Psoas muscle (tissue), 8 donors: ENCODE measurements around the gene LPIN1. TPM values are rescaled to one million over a fixed set of nuclear protein-coding genes. Genes with fewer than 3 reads are reported as not detected.
A peak's percentile ranks its signal among the peaks of the same experiment; 100 is the strongest.

Source experiments
- ATAC-seq, 4 donors: fragments of 200-7000 bp; cut with Tn5 transposase; one replicate each; pipeline ENCODE4 v1.9.1; 2020; ENCODE audit warnings: moderate library complexity in 3 of 4, mild to moderate bottlenecking in 2 of 4
- DNase-seq, 2 donors: peaks; one replicate each; pipeline ENCODE4 v3.0.0-alpha.2; 2020
- H3K27ac ChIP-seq: fragments of 200-600 bp; one replicate; pipeline ENCODE4 v1.8.0; 2022
- H3K27me3 ChIP-seq, 3 donors: fragments of 200-600 bp in 1 of 3; one replicate each; pipeline versions ENCODE4 v1.6.1 to v1.8.0; 2013 to 2022; ENCODE audit warnings: low read length in 2 of 3, mild to moderate bottlenecking in 2 of 3, moderate library complexity in 1 of 3; ENCODE audit not compliant: insufficient read depth in 3 of 3
- H3K36me3 ChIP-seq, 2 donors: fragments of 200-600 bp in 1 of 2; one replicate each; pipeline versions ENCODE4 v1.6.1 to v1.8.0; 2013 to 2022; ENCODE audit warnings: low read depth in 1 of 2, mild to moderate bottlenecking in 1 of 2, moderate library complexity in 1 of 2; ENCODE audit not compliant: insufficient read depth in 1 of 2
- H3K4me1 ChIP-seq: fragments of 200-600 bp; one replicate; pipeline ENCODE4 v1.8.0; 2022
- H3K4me3 ChIP-seq: fragments of 200-600 bp; one replicate; pipeline ENCODE4 v1.8.0; 2022; ENCODE audit warnings: mild to moderate bottlenecking
- H3K9me3 ChIP-seq: fragments of 200-600 bp; one replicate; pipeline ENCODE4 v1.8.0; 2022
- CTCF ChIP-seq: fragments of 200-600 bp; IDR thresholded peaks from one replicate; pipeline ENCODE4 v1.8.0; 2022; ENCODE audit warnings: antibody characterized with exemption
- WGBS, 3 donors: extraction: QIAGEN DNeasy Blood & Tissue Kit; methylation state at CpG; one replicate each; pipeline versions ENCODE4 v1.1.6 to v1.1.7; 2013; 5-methylcytosine and 5-hydroxymethylcytosine counted together
- intact Hi-C, 2 donors: fragments of 100-400 bp; cut with DNase I; formaldehyde crosslinking; loops; one replicate each; pipeline versions ENCODE4 v1.11.0 to v1.14.2; 2022
- polyA plus RNA-seq, 3 donors: library from polyadenylated mRNA; stranded (reverse); fragments of 200-250 nt; gene quantifications; one replicate each; pipeline ENCODE4 v1.2.3, GENCODE V29; 2013
- total RNA-seq, 4 donors: library from RNA; stranded (reverse); fragmentation: NEBNext Ultra II Directional in 2 of 4; extraction: Animal tissue kit (Norgen Biotek cat#: 25700) in 2 of 4; gene quantifications; one replicate each; pipeline versions ENCODE4 v1.2.1 to v1.2.4, GENCODE V29; 2021 to 2023
- donor health status: healthy with polysubstance abuse.
- donor health status: DM: no; HTN: no; CAD: no; lungs with moderate emphysema.
- donor health status: Bipolar disorder and iron deficiency.
- donor health status: healthy.
- donor health status: DM: yes; HTN: yes; CAD: no.
- donor health status: DM: no; HTN: no; CAD: no.
- donor health status: DM: no; HTN: no; CAD: no.
- donor health status: DM: yes; HTN: yes; CAD: no.

Gene LPIN1
- total and polyA plus RNA-seq, 7 donors, result 82.0 to 382 (median 146) TPM

- no peak for TF ChIP-seq CTCF
- no peaks in the 10 kb centered on the region for H3K9me3 ChIP-seq
- peak in 1 of 4 donors; percentile 1 for ATAC-seq
- H3K27ac ChIP-seq, result peak overlapping the region; percentile 73
- no peaks in the 10 kb centered on the region for H3K27me3 ChIP-seq
- peaks cover 32% of the 10 kb centered on the region for H3K4me1 ChIP-seq
- H3K4me3 ChIP-seq, result no peak overlapping the region
- intact Hi-C loops, result no loop called here
- peaks cover 8 to 71% of the 10 kb centered on the region in 2 donors for H3K36me3 ChIP-seq
- WGBS, 3 donors, result 68 to 97% (median 91%) methylated on average over 8 of the region's 8 CpGs
- DNase-seq, result no peak
These were observed 61.6 kb downstream of the LPIN1 start for GRCh38 chr2:11808016-11808400.

GRCh38 chr2:11809586-11810236 is 63.3 kb downstream of the LPIN1 start:
- intact Hi-C loops, result no loop called here
- Histone ChIP-seq H3K36me3 (peaks cover 5 to 62% of the 10 kb centered on the region in 2 donors), H3K4me3 (no peak overlapping the region), H3K27me3 (no peaks in the 10 kb centered on the region), H3K27ac (peak overlapping the region; percentile 9), H3K4me1 (peaks cover 32% of the 10 kb centered on the region), H3K9me3 (no peaks in the 10 kb centered on the region)
- DNase-seq (no peak), ATAC-seq (no peak)
- TF ChIP-seq CTCF, result no peak
- WGBS, 3 donors, result 54 to 88% (median 67%) methylated on average over 12 of the region's 12 CpGs

GRCh38 chr2:11810237-11810977 is 64.0 kb downstream of the LPIN1 start:
- intact Hi-C loops, result no loop called here
- Histone ChIP-seq H3K27me3 (no peaks in the 10 kb centered on the region), H3K9me3 (no peaks in the 10 kb centered on the region), H3K4me1 (peaks cover 32% of the 10 kb centered on the region), H3K27ac (peak overlapping the region; percentile 9), H3K36me3 (peaks cover 3 to 62% of the 10 kb centered on the region in 2 donors), H3K4me3 (no peak overlapping the region)
- no peak for TF ChIP-seq CTCF
- ATAC-seq (peak in 3 of 4 donors; percentile 41 to 57 (median 47)), DNase-seq (peak in 1 of 2 donors; percentile 32)
- WGBS, 3 donors, result 67 to 89% (median 71%) methylated on average over 12 of the region's 12 CpGs

GRCh38 chr2:11811036-11811654 is 64.7 kb downstream of the LPIN1 start:
- Histone ChIP-seq H3K36me3 (peaks cover 9 to 62% of the 10 kb centered on the region in 2 donors), H3K27ac (peak overlapping the region; percentile 15), H3K4me1 (peaks cover 32% of the 10 kb centered on the region), H3K4me3 (no peak overlapping the region), H3K9me3 (no peaks in the 10 kb centered on the region), H3K27me3 (no peaks in the 10 kb centered on the region)
- DNase-seq, result no peak
- WGBS, 3 donors, result 51 to 72% (median 56%) methylated on average over 6 of the region's 6 CpGs
- intact Hi-C loops, result no loop called here
- no peak for TF ChIP-seq CTCF
- peak; percentile 3 to 23 (median 18) for ATAC-seq
